ENCODE measurements around the gene ZGPAT. TPM values are rescaled to one million over a fixed set of nuclear protein-coding genes. Genes with fewer than 3 reads are reported as not detected.

The ZGPAT gene
- total and polyA plus RNA-seq, 2 of the 13 experiments (the other 11 are each of a cell fraction or from before 2014, with no cell fraction given): 23.0 to 41.9 TPM

GRCh38 chr20:63739130-63740069, 31.6 kb downstream of the ZGPAT start, which contains the start of gene SLC2A4RG (continued):
- TF ChIP-seq PRDM10 (CRISPR knock-in tag; IDR thresholded peaks at IDR 0.05; ENCODE audit: low read depth) (0 out of 2 replicates have a peak, but pooled peaks have one; percentile 37), ZBTB42 (CRISPR knock-in tag; IDR thresholded peaks at IDR 0.05) (peak; percentile 52; the same call in 1 of the 2 replicates), NR2F1 (CRISPR knock-in tag; IDR thresholded peaks at IDR 0.05) (peak; percentile 63 to 65; a peak in 3 of 4 replicates), ESRRA (CRISPR knock-in tag; IDR thresholded peaks at IDR 0.05; ENCODE audit: low read depth) (peak; percentile 65; the same call in 1 of the 2 replicates), ZNF768 (CRISPR knock-in tag; IDR thresholded peaks at IDR 0.05) (peak; percentile 62; the same call in 1 of the 2 replicates), SOX6 (IDR thresholded peaks at IDR 0.05) (no peak), SOX6 (CRISPR knock-in tag; IDR thresholded peaks at IDR 0.05) (peak; percentile 83), TAF1 (CRISPR knock-in tag; IDR thresholded peaks at IDR 0.05) (peak; percentile 83), KDM1A (CRISPR knock-in tag; IDR thresholded peaks at IDR 0.05) (no peak), ZFX (CRISPR knock-in tag; IDR thresholded peaks at IDR 0.05; ENCODE audit: low read depth) (peak; percentile 89), ZKSCAN5 (CRISPR knock-in tag; IDR thresholded peaks at IDR 0.05) (no peak), ZSCAN30 (CRISPR knock-in tag; IDR thresholded peaks at IDR 0.05) (0 out of 2 replicates have a peak, but pooled peaks have one; percentile 39), ZNF75D (CRISPR knock-in tag; IDR thresholded peaks at IDR 0.05; ENCODE audit: borderline replicate concordance) (no peak), KLF13 (CRISPR knock-in tag; IDR thresholded peaks at IDR 0.05) (0 out of 2 replicates have a peak, but pooled peaks have one; percentile 41), SRSF1 (optimal IDR thresholded peaks at IDR 0.05; ENCODE audit: low read depth, low read length) (peak; percentile 92)
- TF ChIP-seq, protein P1, sequence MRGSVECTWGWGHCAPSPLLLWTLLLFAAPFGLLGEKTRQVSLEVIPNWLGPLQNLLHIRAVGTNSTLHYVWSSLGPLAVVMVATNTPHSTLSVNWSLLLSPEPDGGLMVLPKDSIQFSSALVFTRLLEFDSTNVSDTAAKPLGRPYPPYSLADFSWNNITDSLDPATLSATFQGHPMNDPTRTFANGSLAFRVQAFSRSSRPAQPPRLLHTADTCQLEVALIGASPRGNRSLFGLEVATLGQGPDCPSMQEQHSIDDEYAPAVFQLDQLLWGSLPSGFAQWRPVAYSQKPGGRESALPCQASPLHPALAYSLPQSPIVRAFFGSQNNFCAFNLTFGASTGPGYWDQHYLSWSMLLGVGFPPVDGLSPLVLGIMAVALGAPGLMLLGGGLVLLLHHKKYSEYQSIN (CRISPR knock-in tag; IDR thresholded peaks at IDR 0.05; ENCODE audit: borderline replicate concordance): no peak
- TF ChIP-seq, protein P2, sequence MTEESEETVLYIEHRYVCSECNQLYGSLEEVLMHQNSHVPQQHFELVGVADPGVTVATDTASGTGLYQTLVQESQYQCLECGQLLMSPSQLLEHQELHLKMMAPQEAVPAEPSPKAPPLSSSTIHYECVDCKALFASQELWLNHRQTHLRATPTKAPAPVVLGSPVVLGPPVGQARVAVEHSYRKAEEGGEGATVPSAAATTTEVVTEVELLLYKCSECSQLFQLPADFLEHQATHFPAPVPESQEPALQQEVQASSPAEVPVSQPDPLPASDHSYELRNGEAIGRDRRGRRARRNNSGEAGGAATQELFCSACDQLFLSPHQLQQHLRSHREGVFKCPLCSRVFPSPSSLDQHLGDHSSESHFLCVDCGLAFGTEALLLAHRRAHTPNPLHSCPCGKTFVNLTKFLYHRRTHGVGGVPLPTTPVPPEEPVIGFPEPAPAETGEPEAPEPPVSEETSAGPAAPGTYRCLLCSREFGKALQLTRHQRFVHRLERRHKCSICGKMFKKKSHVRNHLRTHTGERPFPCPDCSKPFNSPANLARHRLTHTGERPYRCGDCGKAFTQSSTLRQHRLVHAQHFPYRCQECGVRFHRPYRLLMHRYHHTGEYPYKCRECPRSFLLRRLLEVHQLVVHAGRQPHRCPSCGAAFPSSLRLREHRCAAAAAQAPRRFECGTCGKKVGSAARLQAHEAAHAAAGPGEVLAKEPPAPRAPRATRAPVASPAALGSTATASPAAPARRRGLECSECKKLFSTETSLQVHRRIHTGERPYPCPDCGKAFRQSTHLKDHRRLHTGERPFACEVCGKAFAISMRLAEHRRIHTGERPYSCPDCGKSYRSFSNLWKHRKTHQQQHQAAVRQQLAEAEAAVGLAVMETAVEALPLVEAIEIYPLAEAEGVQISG (CRISPR knock-in tag; IDR thresholded peaks at IDR 0.05): peak; percentile 90
- TF ChIP-seq, protein P3, sequence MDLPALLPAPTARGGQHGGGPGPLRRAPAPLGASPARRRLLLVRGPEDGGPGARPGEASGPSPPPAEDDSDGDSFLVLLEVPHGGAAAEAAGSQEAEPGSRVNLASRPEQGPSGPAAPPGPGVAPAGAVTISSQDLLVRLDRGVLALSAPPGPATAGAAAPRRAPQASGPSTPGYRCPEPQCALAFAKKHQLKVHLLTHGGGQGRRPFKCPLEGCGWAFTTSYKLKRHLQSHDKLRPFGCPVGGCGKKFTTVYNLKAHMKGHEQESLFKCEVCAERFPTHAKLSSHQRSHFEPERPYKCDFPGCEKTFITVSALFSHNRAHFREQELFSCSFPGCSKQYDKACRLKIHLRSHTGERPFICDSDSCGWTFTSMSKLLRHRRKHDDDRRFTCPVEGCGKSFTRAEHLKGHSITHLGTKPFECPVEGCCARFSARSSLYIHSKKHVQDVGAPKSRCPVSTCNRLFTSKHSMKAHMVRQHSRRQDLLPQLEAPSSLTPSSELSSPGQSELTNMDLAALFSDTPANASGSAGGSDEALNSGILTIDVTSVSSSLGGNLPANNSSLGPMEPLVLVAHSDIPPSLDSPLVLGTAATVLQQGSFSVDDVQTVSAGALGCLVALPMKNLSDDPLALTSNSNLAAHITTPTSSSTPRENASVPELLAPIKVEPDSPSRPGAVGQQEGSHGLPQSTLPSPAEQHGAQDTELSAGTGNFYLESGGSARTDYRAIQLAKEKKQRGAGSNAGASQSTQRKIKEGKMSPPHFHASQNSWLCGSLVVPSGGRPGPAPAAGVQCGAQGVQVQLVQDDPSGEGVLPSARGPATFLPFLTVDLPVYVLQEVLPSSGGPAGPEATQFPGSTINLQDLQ (CRISPR knock-in tag; IDR thresholded peaks at IDR 0.05): peak; percentile 92
